ENCODE measurements around the gene GLB1L. TPM values are rescaled to one million over a fixed set of nuclear protein-coding genes. Genes with fewer than 3 reads are reported as not detected.

Gene GLB1L
- total RNA-seq, 1 experiment from 2014 or later = 6.9 TPM

- POLR2A ChIA-PET (ENCODE audit: low non-redundant PET) = no interaction called here
- TSS peak; percentile 57 for BruUV-seq (replicated peaks)
- CTCF ChIA-PET = interaction anchor here (0.6 kb wide), 1 partner anchor 29 kb away, joined by 4 read pairs; no protein-coding TSS in a partner anchor
- Histone ChIP-seq H3K27me3 (replicated peaks; ENCODE audit: insufficient read depth, low read depth, low read length, poor library complexity) (no peaks in the 10 kb centered on the region), H3K36me3 (ENCODE audit: insufficient read depth, low read length, poor library complexity, severe bottlenecking) (peaks cover 66% of the 10 kb centered on the region), H3K9me3 (ENCODE audit: low read depth, low read length, poor library complexity, severe bottlenecking) (no peaks in the 10 kb centered on the region), H3K27ac (ENCODE audit: low read depth, low read length, poor library complexity, severe bottlenecking) (peak within 1 kb of the TSS; percentile 91), H3K4me1 (ENCODE audit: insufficient read depth, low read length, poor library complexity, severe bottlenecking) (peaks cover 23% of the 10 kb centered on the region), H3K4me3 (ENCODE audit: low read depth, low read length, poor library complexity, severe bottlenecking) (peak within 1 kb of the TSS; percentile 66)
- DNase-seq (ENCODE audit: low spot score) = peak; percentile 99
- intact Hi-C loops (cut with micrococcal nuclease; ENCODE audit: unreplicated experiment) = loop anchor here (5.0 kb wide), 1 partner anchor 42 kb away; the partner anchor contains the start of genes CNPPD1 and RETREG2
- TF ChIP-seq CTCF (conservative IDR thresholded peaks at IDR 0.05; ENCODE audit: low read depth, low read length) (no peak), EZH2 (IDR thresholded peaks at IDR 0.05; ENCODE audit: borderline replicate concordance, low read depth, low read length, poor library complexity, severe bottlenecking) (no peak)
Observed at GRCh38 chr2:219218732-219219701, 26.2 kb downstream of the GLB1L start, which contains the start of gene ABCB6. Gene ABCB6 (minus strand): TSS chr2:219218958. CDS start chr2:219218673, 285 bp downstream.

GRCh38 chr2:219218217-219218731 lies 27.0 kb downstream of the GLB1L start:
- DNase-seq (ENCODE audit: low spot score) = no peak
- peaks cover 23% of the 10 kb centered on the region for H3K4me1 ChIP-seq (ENCODE audit: insufficient read depth, low read length, poor library complexity, severe bottlenecking)
- BruUV-seq (replicated peaks) = no TSS peak
- no peaks in the 10 kb centered on the region for H3K27me3 ChIP-seq (replicated peaks; ENCODE audit: insufficient read depth, low read depth, low read length, poor library complexity)
- H3K36me3 ChIP-seq (ENCODE audit: insufficient read depth, low read length, poor library complexity, severe bottlenecking) = peaks cover 66% of the 10 kb centered on the region
- H3K4me3 ChIP-seq (ENCODE audit: low read depth, low read length, poor library complexity, severe bottlenecking) = peak overlapping the region; percentile 66
- H3K27ac ChIP-seq (ENCODE audit: low read depth, low read length, poor library complexity, severe bottlenecking) = peak overlapping the region; percentile 91
- CTCF ChIA-PET = interaction anchor here (0.6 to 1.0 kb wide), 3 partner anchors 30 to 77 kb away, joined by 4 to 9 read pairs (median 4); no protein-coding TSS in a partner anchor
- H3K9me3 ChIP-seq (ENCODE audit: low read depth, low read length, poor library complexity, severe bottlenecking) = no peaks in the 10 kb centered on the region
- intact Hi-C loops (cut with micrococcal nuclease; ENCODE audit: unreplicated experiment) = loop anchor here (5.0 kb wide), 1 partner anchor 41 kb away; the partner anchor contains the start of genes CNPPD1 and RETREG2
- TF ChIP-seq EZH2 (IDR thresholded peaks at IDR 0.05; ENCODE audit: borderline replicate concordance, low read depth, low read length, poor library complexity, severe bottlenecking) = no peak
- no peak for TF ChIP-seq CTCF (conservative IDR thresholded peaks at IDR 0.05; ENCODE audit: low read depth, low read length)
- POLR2A ChIA-PET (ENCODE audit: low non-redundant PET) = no interaction called here

GRCh38 chr2:219216535-219216915 lies 28.7 kb downstream of the GLB1L start:
- DNase-seq (ENCODE audit: low spot score) = no peak
- Histone ChIP-seq H3K4me3 (ENCODE audit: low read depth, low read length, poor library complexity, severe bottlenecking) (peak overlapping the region; percentile 66), H3K27me3 (replicated peaks; ENCODE audit: insufficient read depth, low read depth, low read length, poor library complexity) (no peaks in the 10 kb centered on the region), H3K36me3 (ENCODE audit: insufficient read depth, low read length, poor library complexity, severe bottlenecking) (peaks cover 64% of the 10 kb centered on the region), H3K9me3 (ENCODE audit: low read depth, low read length, poor library complexity, severe bottlenecking) (no peaks in the 10 kb centered on the region), H3K4me1 (ENCODE audit: insufficient read depth, low read length, poor library complexity, severe bottlenecking) (peaks cover 23% of the 10 kb centered on the region), H3K27ac (ENCODE audit: low read depth, low read length, poor library complexity, severe bottlenecking) (peak overlapping the region; percentile 91)
- intact Hi-C loops (cut with micrococcal nuclease; ENCODE audit: unreplicated experiment) = loop anchor here (5.0 kb wide), 1 partner anchor 39 kb away; the partner anchor contains the start of genes CNPPD1 and RETREG2
- ChIA-PET POLR2A (ENCODE audit: low non-redundant PET) (interaction anchor here (0.8 kb wide), 1 partner anchor 16 kb away, joined by 5 read pairs; no protein-coding TSS in a partner anchor), CTCF (no interaction called here)
- BruUV-seq (replicated peaks) = no TSS peak
- TF ChIP-seq CTCF (conservative IDR thresholded peaks at IDR 0.05; ENCODE audit: low read depth, low read length) = no peak
- no peak for TF ChIP-seq EZH2 (IDR thresholded peaks at IDR 0.05; ENCODE audit: borderline replicate concordance, low read depth, low read length, poor library complexity, severe bottlenecking)
